ENCODE data around the gene MAPK10. TPM values are rescaled to one million over a fixed set of nuclear protein-coding genes. Genes with fewer than 3 reads are reported as not detected.

MAPK10 gene
- total and polyA plus RNA-seq, 9 donors, result 1.9 to 5.6 (median 3.1) TPM

DNA sequence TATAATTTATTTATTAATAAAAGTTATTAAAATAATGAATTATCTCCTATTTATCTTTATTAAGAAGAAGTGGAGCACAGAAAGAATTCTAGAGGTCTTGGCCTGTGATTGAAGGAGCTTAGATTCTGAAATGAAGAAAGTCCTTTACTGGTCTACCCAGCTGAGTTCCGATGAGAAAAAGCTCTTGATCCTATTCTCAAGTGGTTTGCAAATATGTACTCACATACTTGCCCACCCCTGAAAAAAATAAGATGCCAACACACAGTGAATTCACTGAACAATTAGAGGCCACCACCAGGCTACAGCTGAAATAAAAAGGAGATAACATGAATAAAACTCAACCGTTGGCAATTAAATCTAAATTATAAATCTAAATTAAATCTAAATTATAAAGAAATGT, 253.4 kb downstream of the MAPK10 start:
- Histone ChIP-seq H3K4me1 (ENCODE audit: control insufficient read depth, insufficient read depth, low read length) (no peaks in the 10 kb centered on the region), H3K36me3 (ENCODE audit: control insufficient read depth, insufficient read depth, low read length) (no peaks in the 10 kb centered on the region), H3K27ac (ENCODE audit: low read length) (no peak overlapping the region), H3K4me3 (ENCODE audit: low read length) (no peak overlapping the region), H3K9me3 (replicated peaks; ENCODE audit: control insufficient read depth, low read depth, low read length) (peaks cover 2% of the 10 kb centered on the region), H3K27me3 (ENCODE audit: control insufficient read depth, insufficient read depth, low read length) (no peaks in the 10 kb centered on the region)
- DNase-seq, result no peak
- WGBS (ENCODE audit: insufficient coverage), result no CpG with 5 or more reads among the region's 2 CpGs

DNA sequence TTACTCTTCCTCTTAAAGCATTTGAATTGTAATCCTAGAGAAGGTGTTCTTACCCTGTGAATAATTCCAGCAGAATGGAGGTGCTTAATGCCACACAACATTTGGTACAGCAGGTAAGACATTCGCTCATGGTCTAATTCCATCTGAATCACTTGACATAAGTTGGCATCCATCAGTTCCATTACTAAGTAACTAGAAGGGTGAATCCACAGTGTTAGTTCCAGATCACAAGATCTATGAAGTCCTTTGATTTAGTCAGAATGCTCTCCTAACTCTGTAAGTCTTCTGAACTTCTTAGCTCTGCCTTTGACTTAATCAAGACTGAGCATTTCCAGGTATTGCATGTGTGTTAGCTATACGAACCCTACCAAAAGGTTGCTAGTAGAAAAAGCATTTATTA, 258.0 kb downstream of the MAPK10 start:
- WGBS (ENCODE audit: insufficient coverage), result no CpG with 5 or more reads among the region's 2 CpGs
- no peaks in the 10 kb centered on the region for H3K27me3 ChIP-seq (ENCODE audit: control insufficient read depth, insufficient read depth, low read length)
- DNase-seq, result no peak

GRCh38 chr4:86101410-86101809, 258.4 kb downstream of the MAPK10 start:
- DNase-seq, result no peak
- Histone ChIP-seq H3K36me3 (ENCODE audit: control insufficient read depth, insufficient read depth, low read length) (no peaks in the 10 kb centered on the region), H3K27me3 (ENCODE audit: control insufficient read depth, insufficient read depth, low read length) (no peaks in the 10 kb centered on the region), H3K4me3 (ENCODE audit: low read length) (no peak overlapping the region), H3K9me3 (replicated peaks; ENCODE audit: control insufficient read depth, low read depth, low read length) (no peaks in the 10 kb centered on the region), H3K27ac (ENCODE audit: low read length) (no peak overlapping the region), H3K4me1 (ENCODE audit: control insufficient read depth, insufficient read depth, low read length) (no peaks in the 10 kb centered on the region)

More for the DNA sequence above, 258.0 kb downstream of the MAPK10 start:
- Histone ChIP-seq H3K4me3 (ENCODE audit: low read length) (no peak overlapping the region), H3K36me3 (ENCODE audit: control insufficient read depth, insufficient read depth, low read length) (no peaks in the 10 kb centered on the region), H3K9me3 (replicated peaks; ENCODE audit: control insufficient read depth, low read depth, low read length) (no peaks in the 10 kb centered on the region), H3K27ac (ENCODE audit: low read length) (no peak overlapping the region), H3K4me1 (ENCODE audit: control insufficient read depth, insufficient read depth, low read length) (no peaks in the 10 kb centered on the region)

DNA sequence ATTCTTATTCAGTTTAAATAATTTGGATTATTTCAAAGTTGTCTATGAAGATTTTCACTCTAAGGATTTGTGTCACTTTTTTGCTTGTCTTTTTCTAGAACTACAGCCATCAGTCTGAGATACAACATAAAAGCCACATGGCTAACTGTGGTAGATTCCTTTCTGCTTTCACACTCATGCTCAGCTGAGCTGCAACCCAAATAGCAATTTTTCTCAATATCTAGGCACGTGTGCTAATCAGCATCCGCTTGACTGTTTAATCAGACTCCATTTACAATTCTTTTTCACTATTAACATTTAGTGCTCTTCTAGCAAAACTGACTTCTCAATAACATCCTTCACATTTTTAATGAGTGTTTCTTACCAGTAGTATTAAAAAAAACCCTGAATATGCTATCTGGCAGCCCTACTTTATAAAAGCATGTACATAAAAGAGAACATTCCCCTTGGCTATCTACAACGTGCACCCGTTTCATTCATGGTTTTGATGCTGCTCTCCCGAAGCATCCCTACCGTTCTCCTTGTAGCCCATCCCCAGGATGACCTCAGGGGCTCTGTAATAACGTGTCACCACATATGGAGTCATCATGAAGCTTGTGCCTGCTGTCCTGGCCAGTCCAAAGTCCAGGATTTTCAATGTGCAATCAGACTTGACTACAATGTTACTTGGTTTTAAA, 259.2 kb downstream of the MAPK10 start:
- Histone ChIP-seq H3K4me1 (ENCODE audit: control insufficient read depth, insufficient read depth, low read length) (no peaks in the 10 kb centered on the region), H3K4me3 (ENCODE audit: low read length) (no peak overlapping the region), H3K9me3 (replicated peaks; ENCODE audit: control insufficient read depth, low read depth, low read length) (no peaks in the 10 kb centered on the region), H3K27ac (ENCODE audit: low read length) (no peak overlapping the region), H3K36me3 (ENCODE audit: control insufficient read depth, insufficient read depth, low read length) (no peaks in the 10 kb centered on the region), H3K27me3 (ENCODE audit: control insufficient read depth, insufficient read depth, low read length) (no peaks in the 10 kb centered on the region)
- DNase-seq, result no peak
- WGBS (ENCODE audit: insufficient coverage), result 78% methylated on average over 7 of the region's 7 CpGs

DNA sequence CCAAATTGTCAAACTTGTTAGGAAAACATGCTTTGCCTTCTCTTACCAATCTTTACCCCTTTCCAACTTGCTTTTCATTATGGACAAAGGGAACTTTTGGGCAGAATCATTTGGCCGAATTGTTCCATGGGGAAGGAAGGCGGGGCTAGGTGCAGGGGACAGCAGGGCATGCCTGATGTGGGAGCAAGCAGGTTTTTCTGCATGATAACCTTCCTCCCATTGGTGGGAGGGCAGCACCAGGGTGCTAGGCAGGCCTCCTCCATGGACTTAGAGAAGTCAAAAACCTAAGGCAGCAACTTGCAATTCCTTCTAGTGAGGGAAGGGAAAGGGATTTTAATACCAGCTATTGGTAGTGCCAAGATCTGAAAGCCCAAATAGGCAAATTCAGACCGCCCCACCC, 260.5 kb downstream of the MAPK10 start:
- Histone ChIP-seq H3K4me1 (ENCODE audit: control insufficient read depth, insufficient read depth, low read length) (no peaks in the 10 kb centered on the region), H3K9me3 (replicated peaks; ENCODE audit: control insufficient read depth, low read depth, low read length) (no peaks in the 10 kb centered on the region), H3K4me3 (ENCODE audit: low read length) (no peak overlapping the region), H3K27ac (ENCODE audit: low read length) (no peak overlapping the region), H3K27me3 (ENCODE audit: control insufficient read depth, insufficient read depth, low read length) (no peaks in the 10 kb centered on the region), H3K36me3 (ENCODE audit: control insufficient read depth, insufficient read depth, low read length) (no peaks in the 10 kb centered on the region)
- DNase-seq, result no peak
- WGBS (ENCODE audit: insufficient coverage), result no CpG with 5 or more reads among the region's 3 CpGs

- Histone ChIP-seq H3K27ac (ENCODE audit: low read length) (no peak overlapping the region), H3K4me3 (ENCODE audit: low read length) (no peak overlapping the region), H3K27me3 (ENCODE audit: control insufficient read depth, insufficient read depth, low read length) (no peaks in the 10 kb centered on the region), H3K9me3 (replicated peaks; ENCODE audit: control insufficient read depth, low read depth, low read length) (no peaks in the 10 kb centered on the region), H3K4me1 (ENCODE audit: control insufficient read depth, insufficient read depth, low read length) (no peaks in the 10 kb centered on the region), H3K36me3 (ENCODE audit: control insufficient read depth, insufficient read depth, low read length) (no peaks in the 10 kb centered on the region)
- WGBS (ENCODE audit: insufficient coverage), result no CpG with 5 or more reads among the region's 3 CpGs
- DNase-seq, result no peak
Measured at GRCh38 chr4:86098691-86099090, 261.2 kb downstream of the MAPK10 start.

- no peaks in the 10 kb centered on the region for H3K4me1 ChIP-seq (ENCODE audit: control insufficient read depth, insufficient read depth, low read length)
- no peaks in the 10 kb centered on the region for H3K27me3 ChIP-seq (ENCODE audit: control insufficient read depth, insufficient read depth, low read length)
- WGBS (ENCODE audit: insufficient coverage), result no CpG with 5 or more reads among the region's 2 CpGs
- no peak overlapping the region for H3K4me3 ChIP-seq (ENCODE audit: low read length)
- no peaks in the 10 kb centered on the region for H3K9me3 ChIP-seq (replicated peaks; ENCODE audit: control insufficient read depth, low read depth, low read length)
- H3K36me3 ChIP-seq (ENCODE audit: control insufficient read depth, insufficient read depth, low read length), result no peaks in the 10 kb centered on the region
- no peak for DNase-seq
- no peak overlapping the region for H3K27ac ChIP-seq (ENCODE audit: low read length)
Measured at GRCh38 chr4:86096373-86096772, 263.5 kb downstream of the MAPK10 start.

GRCh38 chr4:86092684-86093083, 267.2 kb downstream of the MAPK10 start:
- Histone ChIP-seq H3K4me3 (ENCODE audit: low read length) (no peak overlapping the region), H3K4me1 (ENCODE audit: control insufficient read depth, insufficient read depth, low read length) (no peaks in the 10 kb centered on the region), H3K9me3 (replicated peaks; ENCODE audit: control insufficient read depth, low read depth, low read length) (no peaks in the 10 kb centered on the region), H3K36me3 (ENCODE audit: control insufficient read depth, insufficient read depth, low read length) (no peaks in the 10 kb centered on the region), H3K27me3 (ENCODE audit: control insufficient read depth, insufficient read depth, low read length) (no peaks in the 10 kb centered on the region), H3K27ac (ENCODE audit: low read length) (no peak overlapping the region)
- no peak for DNase-seq

GRCh38 chr4:86091201-86091600, 268.7 kb downstream of the MAPK10 start:
- no peak for DNase-seq
- no peak overlapping the region for H3K4me3 ChIP-seq (ENCODE audit: low read length)
- no peaks in the 10 kb centered on the region for H3K9me3 ChIP-seq (replicated peaks; ENCODE audit: control insufficient read depth, low read depth, low read length)
- no peaks in the 10 kb centered on the region for H3K27me3 ChIP-seq (ENCODE audit: control insufficient read depth, insufficient read depth, low read length)
- no peak overlapping the region for H3K27ac ChIP-seq (ENCODE audit: low read length)
- H3K36me3 ChIP-seq (ENCODE audit: control insufficient read depth, insufficient read depth, low read length), result no peaks in the 10 kb centered on the region
- H3K4me1 ChIP-seq (ENCODE audit: control insufficient read depth, insufficient read depth, low read length), result no peaks in the 10 kb centered on the region

DNA sequence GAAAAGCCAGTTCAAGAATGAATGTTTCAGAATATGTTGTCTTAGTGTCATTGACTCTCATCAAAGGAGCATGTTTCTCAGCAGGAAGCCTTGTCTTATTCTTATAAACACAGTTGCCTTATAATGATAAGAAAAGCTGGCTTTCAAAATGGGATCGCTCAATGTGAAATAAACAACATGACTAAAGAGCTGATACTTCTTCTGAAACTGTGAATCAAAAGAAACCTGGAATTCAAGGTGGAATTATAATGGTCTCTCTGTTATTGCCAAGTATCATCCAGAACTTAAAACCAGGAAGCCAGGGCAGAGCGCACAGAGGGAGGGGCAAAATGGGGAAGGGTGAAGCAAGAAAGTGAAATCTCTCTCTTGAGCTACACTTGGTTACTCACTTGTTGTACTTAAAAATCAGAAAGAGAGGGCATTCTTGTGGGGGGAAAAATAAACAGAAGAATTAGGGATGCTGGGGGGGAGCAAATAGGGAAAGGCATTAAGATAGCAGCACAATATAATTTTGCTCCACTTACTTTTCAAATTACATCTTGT, 270.0 kb downstream of the MAPK10 start:
- DNase-seq, result no peak
- no peaks in the 10 kb centered on the region for H3K9me3 ChIP-seq (replicated peaks; ENCODE audit: control insufficient read depth, low read depth, low read length)
- H3K27ac ChIP-seq (ENCODE audit: low read length), result no peak overlapping the region
- no peak overlapping the region for H3K4me3 ChIP-seq (ENCODE audit: low read length)
- WGBS (ENCODE audit: insufficient coverage), result no CpG with 5 or more reads among the region's 2 CpGs
- H3K36me3 ChIP-seq (ENCODE audit: control insufficient read depth, insufficient read depth, low read length), result no peaks in the 10 kb centered on the region
- H3K27me3 ChIP-seq (ENCODE audit: control insufficient read depth, insufficient read depth, low read length), result no peaks in the 10 kb centered on the region
- H3K4me1 ChIP-seq (ENCODE audit: control insufficient read depth, insufficient read depth, low read length), result no peaks in the 10 kb centered on the region

- no peaks in the 10 kb centered on the region for H3K27me3 ChIP-seq (ENCODE audit: control insufficient read depth, insufficient read depth, low read length)
- H3K9me3 ChIP-seq (replicated peaks; ENCODE audit: control insufficient read depth, low read depth, low read length), result peaks cover under 1% of the 10 kb centered on the region
- no peak overlapping the region for H3K27ac ChIP-seq (ENCODE audit: low read length)
- no peak overlapping the region for H3K4me3 ChIP-seq (ENCODE audit: low read length)
- no CpG with 5 or more reads among the region's 1 CpG for WGBS (ENCODE audit: insufficient coverage)
- DNase-seq, result no peak
- H3K36me3 ChIP-seq (ENCODE audit: control insufficient read depth, insufficient read depth, low read length), result no peaks in the 10 kb centered on the region
- H3K4me1 ChIP-seq (ENCODE audit: control insufficient read depth, insufficient read depth, low read length), result no peaks in the 10 kb centered on the region
Measured at GRCh38 chr4:86089053-86089452, 270.8 kb downstream of the MAPK10 start.
